K562 (cell line): ENCODE measurements around the gene TCEAL8. TPM values are rescaled to one million over a fixed set of nuclear protein-coding genes. Genes with fewer than 3 reads are reported as not detected.

Experiments used
- ARID1B ChIP-seq: fragments of 450-650 bp; IDR thresholded peaks from 2 replicates; pipeline ENCODE4 v1.6.1; 2016; ENCODE audit warnings: antibody characterized with exemption, mild to moderate bottlenecking, inconsistent platforms
- ESRRA ChIP-seq: fragments of 450-650 bp; IDR thresholded peaks from 2 replicates; pipeline ENCODE4 v1.6.1; 2014; ENCODE audit warnings: low read depth, mild to moderate bottlenecking, moderate library complexity, borderline replicate concordance
- GATAD2B ChIP-seq: fragments of 450-650 bp; IDR thresholded peaks from 2 replicates; pipeline ENCODE4 v1.6.1; 2017; ENCODE audit warnings: mild to moderate bottlenecking, borderline replicate concordance
- NFXL1 ChIP-seq: fragments of 450-650 bp; formaldehyde crosslinking; IDR thresholded peaks from 2 replicates; pipeline ENCODE4 v1.4.0; 2021; ENCODE audit warnings: mild to moderate bottlenecking
- RBBP5 ChIP-seq: fragments of 200-600 bp; sonication (generic); IDR thresholded peaks from 2 replicates; pipeline ENCODE4 v1.6.1; 2012; ENCODE audit warnings: borderline replicate concordance, mild to moderate bottlenecking, low read length, control low read depth, inconsistent platforms; ENCODE audit not compliant: insufficient read depth, poor library complexity, severe bottlenecking
- SAP30 ChIP-seq: fragments of 200-600 bp; sonication (generic); IDR thresholded peaks from 2 replicates; pipeline ENCODE4 v1.6.1; 2012; ENCODE audit warnings: borderline replicate concordance, low read depth, mild to moderate bottlenecking, moderate library complexity, low read length, control low read depth, inconsistent platforms; ENCODE audit not compliant: insufficient read depth, poor library complexity, severe bottlenecking
- SRSF3 ChIP-seq: fragments of 200-400 bp; formaldehyde crosslinking; IDR thresholded peaks from 2 replicates; pipeline ENCODE4 v1.6.1; 2016; ENCODE audit warnings: mild to moderate bottlenecking, low read length, moderate library complexity; ENCODE audit not compliant: insufficient read depth
- ZBTB7A ChIP-seq: IDR thresholded peaks from 2 replicates; pipeline ENCODE4 v1.6.1; 2011; ENCODE audit warnings: low read depth, mild to moderate bottlenecking, low read length, moderate library complexity, borderline replicate concordance; ENCODE audit not compliant: control insufficient read depth
- ZSCAN32 ChIP-seq: fragments of 450-650 bp; formaldehyde crosslinking; IDR thresholded peaks from 2 replicates; pipeline ENCODE4 v1.4.0; 2020; ENCODE audit warnings: mild to moderate bottlenecking, moderate library complexity
- polyA plus RNA-seq, 8 experiments: library from polyadenylated mRNA; depleted of rRNA in 4 of 8; stranded (reverse) in 5 of 8; unstranded in 3 of 8; fragments of >200 nt; fragmentation: Nextera tagmentation in 2 of 8; fragmentation: Illumina TruSeq in 1 of 8; extraction: Ambion mirVana in 2 of 8; extraction: Trizol in 1 of 8; gene quantifications; 2 replicates each; pipeline versions ENCODE4 v1.2.1 to v1.2.3, GENCODE V29; 2011 to 2014; ENCODE audit warnings: inconsistent platforms in 1 of 8, missing spikeins in 1 of 8
- total RNA-seq, 7 experiments: library from RNA; depleted of rRNA in 6 of 7; stranded (reverse); fragments of >200 nt in 6 of 7; fragmentation: Illumina TruSeq in 2 of 7; extraction: Trizol in 2 of 7; gene quantifications; 2 replicates each; pipeline versions ENCODE4 v1.2.1 to v1.2.3, GENCODE V29; 2011 to 2021; ENCODE audit warnings: low replicate concordance in 1 of 7
- TF ChIP-seq, protein P1 (sequence below): fragments of 450-650 bp; IDR thresholded peaks from 2 replicates; pipeline ENCODE4 v1.6.1; 2016
- TF ChIP-seq, protein P2 (sequence below): fragments of 250-450 bp; sonication (Bioruptor Pico); IDR thresholded peaks from 2 replicates; pipeline ENCODE4 v1.9.0; 2021; ENCODE audit warnings: mild to moderate bottlenecking, inconsistent platforms
- TF ChIP-seq, protein P3 (sequence below): fragments of 450-650 bp; formaldehyde crosslinking; IDR thresholded peaks from 2 replicates; pipeline ENCODE4 v1.4.0; 2020; ENCODE audit warnings: mild to moderate bottlenecking, moderate library complexity

TCEAL8 gene
- total and polyA plus RNA-seq, 9 of the 15 experiments (the other 6 are each of a cell fraction or from before 2014, with no cell fraction given): 49.0 to 178 (median 101) TPM

DNA sequence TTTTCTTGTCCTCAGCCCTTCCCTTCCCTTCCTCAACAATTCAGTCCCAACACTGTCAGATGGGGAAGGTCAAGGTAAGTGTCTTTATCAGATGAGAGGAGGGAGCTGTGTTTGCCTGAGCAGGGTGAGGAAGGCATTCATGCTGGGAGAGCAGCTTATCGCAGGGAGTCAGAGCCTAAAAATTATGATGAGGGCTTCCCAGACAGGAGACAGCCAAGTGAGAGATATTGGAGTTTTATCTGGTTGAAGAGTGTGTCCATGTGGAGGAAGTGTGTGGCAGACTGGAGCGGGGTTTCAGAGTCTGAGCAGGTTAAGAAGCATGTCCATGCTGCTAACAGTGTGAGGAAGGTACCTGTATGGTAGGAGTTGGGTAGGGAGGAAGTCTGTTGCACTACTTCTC, 21.7 kb downstream of the TCEAL8 start (continued):
- TF ChIP-seq, protein P1, sequence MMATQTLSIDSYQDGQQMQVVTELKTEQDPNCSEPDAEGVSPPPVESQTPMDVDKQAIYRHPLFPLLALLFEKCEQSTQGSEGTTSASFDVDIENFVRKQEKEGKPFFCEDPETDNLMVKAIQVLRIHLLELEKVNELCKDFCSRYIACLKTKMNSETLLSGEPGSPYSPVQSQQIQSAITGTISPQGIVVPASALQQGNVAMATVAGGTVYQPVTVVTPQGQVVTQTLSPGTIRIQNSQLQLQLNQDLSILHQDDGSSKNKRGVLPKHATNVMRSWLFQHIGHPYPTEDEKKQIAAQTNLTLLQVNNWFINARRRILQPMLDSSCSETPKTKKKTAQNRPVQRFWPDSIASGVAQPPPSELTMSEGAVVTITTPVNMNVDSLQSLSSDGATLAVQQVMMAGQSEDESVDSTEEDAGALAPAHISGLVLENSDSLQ: peak; percentile 66
- TF ChIP-seq GATAD2B: no peak
- TF ChIP-seq NFXL1: no peak
- no peak for TF ChIP-seq RBBP5
- TF ChIP-seq ZSCAN32 (CRISPR knock-in tag): no peak
- peak; percentile 95 for TF ChIP-seq ARID1B
- TF ChIP-seq SAP30: no peak
- no peak for TF ChIP-seq ZBTB7A
- TF ChIP-seq ESRRA: peak; percentile 48; the same call in 1 of the 2 replicates
- TF ChIP-seq, protein P2, sequence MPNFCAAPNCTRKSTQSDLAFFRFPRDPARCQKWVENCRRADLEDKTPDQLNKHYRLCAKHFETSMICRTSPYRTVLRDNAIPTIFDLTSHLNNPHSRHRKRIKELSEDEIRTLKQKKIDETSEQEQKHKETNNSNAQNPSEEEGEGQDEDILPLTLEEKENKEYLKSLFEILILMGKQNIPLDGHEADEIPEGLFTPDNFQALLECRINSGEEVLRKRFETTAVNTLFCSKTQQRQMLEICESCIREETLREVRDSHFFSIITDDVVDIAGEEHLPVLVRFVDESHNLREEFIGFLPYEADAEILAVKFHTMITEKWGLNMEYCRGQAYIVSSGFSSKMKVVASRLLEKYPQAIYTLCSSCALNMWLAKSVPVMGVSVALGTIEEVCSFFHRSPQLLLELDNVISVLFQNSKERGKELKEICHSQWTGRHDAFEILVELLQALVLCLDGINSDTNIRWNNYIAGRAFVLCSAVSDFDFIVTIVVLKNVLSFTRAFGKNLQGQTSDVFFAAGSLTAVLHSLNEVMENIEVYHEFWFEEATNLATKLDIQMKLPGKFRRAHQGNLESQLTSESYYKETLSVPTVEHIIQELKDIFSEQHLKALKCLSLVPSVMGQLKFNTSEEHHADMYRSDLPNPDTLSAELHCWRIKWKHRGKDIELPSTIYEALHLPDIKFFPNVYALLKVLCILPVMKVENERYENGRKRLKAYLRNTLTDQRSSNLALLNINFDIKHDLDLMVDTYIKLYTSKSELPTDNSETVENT (CRISPR knock-in tag): no peak
- no peak for TF ChIP-seq SRSF3
- TF ChIP-seq, protein P3, sequence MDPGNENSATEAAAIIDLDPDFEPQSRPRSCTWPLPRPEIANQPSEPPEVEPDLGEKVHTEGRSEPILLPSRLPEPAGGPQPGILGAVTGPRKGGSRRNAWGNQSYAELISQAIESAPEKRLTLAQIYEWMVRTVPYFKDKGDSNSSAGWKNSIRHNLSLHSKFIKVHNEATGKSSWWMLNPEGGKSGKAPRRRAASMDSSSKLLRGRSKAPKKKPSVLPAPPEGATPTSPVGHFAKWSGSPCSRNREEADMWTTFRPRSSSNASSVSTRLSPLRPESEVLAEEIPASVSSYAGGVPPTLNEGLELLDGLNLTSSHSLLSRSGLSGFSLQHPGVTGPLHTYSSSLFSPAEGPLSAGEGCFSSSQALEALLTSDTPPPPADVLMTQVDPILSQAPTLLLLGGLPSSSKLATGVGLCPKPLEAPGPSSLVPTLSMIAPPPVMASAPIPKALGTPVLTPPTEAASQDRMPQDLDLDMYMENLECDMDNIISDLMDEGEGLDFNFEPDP: no peak
